HG03575 (cell line): ENCODE data around the gene JAG1.

Experiments used
- ATAC-seq: cut with Tn5 transposase; IDR thresholded peaks from one replicate; pipeline ENCODE4 v1.9.1; 2021; ENCODE audit not compliant: unreplicated experiment, insufficient number of reproducible peaks, low FRiP score; ENCODE audit errors: extremely low read depth

Gene JAG1

DNA sequence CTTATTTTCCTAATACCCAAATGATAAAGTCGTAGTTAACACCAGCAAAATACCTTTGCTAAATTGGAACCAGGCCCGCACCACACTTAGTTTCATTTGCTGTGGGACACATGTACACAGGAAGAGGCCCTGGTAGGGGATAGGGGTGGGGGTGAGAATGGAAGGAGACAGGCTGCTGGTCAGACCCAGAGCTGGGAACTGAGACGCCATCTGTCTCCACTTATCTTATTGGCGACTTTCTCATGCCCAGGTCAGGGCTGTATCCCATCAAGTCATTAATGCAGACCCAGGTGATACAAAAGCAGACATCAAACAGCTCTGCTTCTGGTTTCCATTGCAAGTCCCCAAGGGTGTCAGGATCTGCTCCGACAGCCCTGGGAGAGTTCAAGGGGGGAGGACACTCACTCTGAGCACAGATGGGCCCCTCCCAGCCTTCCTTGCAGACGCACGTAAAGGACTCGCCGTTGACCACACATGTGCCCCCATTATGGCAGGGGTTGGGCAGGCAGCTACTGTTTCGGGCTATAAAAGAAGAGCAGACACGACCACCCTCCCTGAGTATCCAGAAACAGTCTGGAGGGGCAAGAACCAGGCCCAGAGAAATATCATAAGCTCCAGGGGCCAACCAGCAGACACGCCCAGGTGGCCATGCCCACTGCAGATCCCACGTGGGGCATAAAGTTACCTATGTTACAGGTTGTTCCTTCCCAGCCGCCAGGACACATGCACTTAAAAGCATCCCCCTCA lies 29.2 kb downstream of the JAG1 start:
- ATAC-seq: no peak

GRCh38 chr20:10643560-10643873 lies 30.3 kb downstream of the JAG1 start:
- no peak for ATAC-seq

- no peak for ATAC-seq
Observed at GRCh38 chr20:10642856-10643559, 30.8 kb downstream of the JAG1 start.

GRCh38 chr20:10641893-10642292 lies 31.9 kb downstream of the JAG1 start:
- ATAC-seq: no peak

DNA sequence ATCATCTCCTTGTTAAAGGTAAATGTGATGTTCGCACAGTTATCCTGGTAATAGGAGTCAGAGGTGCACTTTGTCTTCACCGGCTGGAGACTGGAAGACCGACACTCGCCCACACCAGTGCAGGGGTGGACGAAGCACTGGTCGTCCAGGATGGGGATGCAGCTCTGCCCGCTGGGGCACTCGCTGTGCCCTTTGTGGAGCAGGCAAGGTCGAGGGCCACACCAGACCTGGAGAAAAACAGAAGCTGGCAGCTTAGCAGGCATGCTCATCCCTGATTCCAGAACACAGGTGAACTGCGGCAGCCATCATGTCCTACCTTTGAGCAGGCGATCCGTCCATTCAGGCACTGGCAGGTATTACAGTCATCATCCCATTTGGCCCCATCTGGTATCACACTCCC lies 32.3 kb downstream of the JAG1 start:
- ATAC-seq: no peak

GRCh38 chr20:10640897-10641296 lies 32.9 kb downstream of the JAG1 start:
- no peak for ATAC-seq

DNA sequence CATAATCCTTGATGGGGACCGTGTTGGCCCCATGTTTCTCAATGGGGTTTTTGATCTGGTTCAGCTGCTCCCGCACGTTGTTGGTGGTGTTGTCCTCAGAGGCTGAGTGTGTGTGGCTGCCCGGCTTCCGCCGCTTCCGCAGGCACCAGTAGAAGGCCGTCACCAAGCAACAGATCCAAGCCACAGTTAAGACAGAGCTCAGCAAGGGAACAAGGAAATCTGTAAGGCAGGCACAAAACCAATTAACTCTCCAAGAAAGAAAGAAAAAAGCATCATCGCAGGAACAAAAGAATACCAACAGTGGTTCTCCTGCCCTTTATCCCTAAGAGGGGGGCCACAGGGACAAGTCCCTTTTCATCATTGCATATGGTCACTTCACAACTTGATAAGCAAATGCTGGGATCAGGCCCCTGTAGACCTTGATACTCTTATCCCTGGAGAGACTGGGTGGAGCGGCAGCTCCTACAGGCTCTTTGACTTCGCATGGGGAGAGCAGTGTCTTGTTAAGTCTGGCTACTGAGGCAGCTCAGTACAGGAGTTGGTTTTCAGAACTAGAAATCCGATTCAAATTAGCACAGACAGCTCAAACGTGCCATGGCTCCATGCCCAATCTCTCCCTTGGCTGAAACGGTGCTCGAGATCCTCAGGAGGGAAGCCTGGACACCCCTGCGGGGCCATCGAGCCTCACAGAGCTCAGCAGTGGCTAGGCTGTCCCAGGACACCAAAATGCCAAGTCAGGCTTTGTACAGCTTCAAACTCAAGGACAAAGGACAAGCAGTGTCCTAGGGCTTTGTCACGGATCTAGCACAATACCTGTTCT lies 33.9 kb downstream of the JAG1 start:
- no peak for ATAC-seq

- ATAC-seq: no peak
Observed at GRCh38 chr20:10639077-10639736, 34.6 kb downstream of the JAG1 start.

- ATAC-seq: no peak
Observed at GRCh38 chr20:10637563-10637962, 36.2 kb downstream of the JAG1 start.

- no peak for ATAC-seq
Observed at GRCh38 chr20:10637031-10637559, 36.7 kb downstream of the JAG1 start.

DNA sequence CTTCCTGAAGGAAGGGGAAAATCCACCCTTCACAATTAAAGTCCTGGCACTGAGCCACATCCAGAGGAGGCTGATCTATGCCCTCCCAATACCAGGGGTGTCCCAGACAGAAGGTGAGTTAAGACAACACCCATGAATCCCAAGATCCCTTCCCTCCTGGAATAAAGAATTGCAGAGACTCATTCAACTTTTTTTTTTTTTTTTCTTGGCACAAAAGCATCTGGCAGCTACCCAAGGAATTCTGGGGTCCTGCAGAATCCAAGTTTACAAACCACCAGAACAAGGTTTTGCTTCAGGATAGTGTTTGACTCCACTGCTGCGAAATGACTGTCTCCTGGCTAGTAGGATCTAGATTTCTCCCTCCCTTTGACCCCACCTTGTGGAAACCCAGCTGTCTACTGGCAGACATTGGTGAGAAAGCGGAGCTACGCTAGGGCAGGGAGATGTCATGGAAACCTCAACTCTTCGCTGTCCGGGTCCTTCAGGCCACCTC lies 37.4 kb downstream of the JAG1 start:
- ATAC-seq: no peak

GRCh38 chr20:10635476-10636208 lies 38.2 kb downstream of the JAG1 start:
- no peak for ATAC-seq

- ATAC-seq: no peak
Observed at GRCh38 chr20:10634683-10635411, 39.0 kb downstream of the JAG1 start.

DNA sequence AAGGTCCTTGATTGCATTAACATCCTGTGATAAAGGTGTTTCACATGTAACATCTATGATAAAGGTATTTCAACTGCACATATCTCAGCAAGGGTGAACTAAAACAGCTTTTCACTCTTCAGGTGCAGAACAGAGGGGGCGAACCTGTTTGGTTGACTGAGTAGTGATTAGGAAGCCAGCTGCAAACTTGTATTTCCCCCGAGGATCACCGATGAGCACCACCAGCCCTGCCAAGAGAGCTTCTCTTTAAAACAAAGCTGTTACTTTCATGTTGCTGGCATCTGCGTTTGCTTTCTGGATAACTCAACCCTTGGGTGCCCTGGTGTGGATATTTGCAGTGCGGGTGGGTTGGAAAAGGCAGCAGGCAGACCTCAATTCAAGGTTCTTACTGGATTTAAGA lies 39.6 kb downstream of the JAG1 start:
- no peak for ATAC-seq

GRCh38 chr20:10633718-10634117 lies 40.1 kb downstream of the JAG1 start:
- no peak for ATAC-seq

GRCh38 chr20:10632721-10633509 lies 40.9 kb downstream of the JAG1 start:
- no peak for ATAC-seq

DNA sequence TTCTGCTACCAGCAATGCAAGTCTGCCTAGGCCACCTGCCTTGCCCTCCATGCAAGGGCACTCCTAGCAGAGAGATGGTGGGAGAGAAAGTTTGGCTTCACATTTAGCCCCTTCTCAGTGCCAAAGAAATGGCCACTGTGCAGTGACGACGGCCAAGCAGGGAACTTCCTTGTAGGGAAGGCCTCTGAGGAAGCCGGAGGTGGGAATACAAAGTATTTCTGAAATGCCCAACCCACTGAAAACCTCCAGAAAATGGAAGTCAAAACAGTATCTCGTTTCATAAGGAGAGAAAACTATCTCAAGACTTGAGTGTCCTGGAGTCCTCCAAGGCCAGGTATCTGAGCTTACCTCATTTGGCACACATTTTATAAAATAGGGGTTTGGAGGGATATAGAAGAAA lies 42.7 kb downstream of the JAG1 start:
- no peak for ATAC-seq
